Panc1 (cell line): ENCODE results near the gene PDE9A. TPM values are rescaled to one million over a fixed set of nuclear protein-coding genes. Genes with fewer than 3 reads are reported as not detected.
"Not testable (repeated sequence)": the region's sequence is repeated elsewhere in the genome, so short reads cannot be mapped to it uniquely, and the experiment has no call there.

Source experiments
- ATAC-seq: fragments of 200-7000 bp; cut with Tn5 transposase; 2 replicates; pipeline ENCODE4 v1.9.1; 2020; ENCODE audit warnings: mild to moderate bottlenecking, moderate library complexity
- BruUV-seq: library from RNA; stranded (reverse); fragments of 400-500 nt; replicated peaks from 2 replicates; lab custom pipeline; 2021; lab: Mats Ljungman, UMichigan
- CTCF ChIA-PET: fragments of 300-600 bp; sonication (Branson Sonifier 250); formaldehyde crosslinking; loops from one replicate; lab custom pipeline; 2022; ENCODE audit warnings: antibody characterized with exemption; lab: Charles Lee
- POLR2A ChIA-PET: fragments of 300-600 bp; sonication (Branson Sonifier 250); formaldehyde crosslinking; loops from one replicate; lab custom pipeline; 2022; ENCODE audit warnings: antibody characterized with exemption; lab: Charles Lee
- DNase-seq: peaks from one replicate; pipeline ENCODE4 v3.0.0-alpha.2; 2010; ENCODE audit warnings: low read depth, low spot score
- H3K27ac ChIP-seq: 2 replicates; pipeline ENCODE4 v1.5.1; 2011; ENCODE audit warnings: mild to moderate bottlenecking, low read length, inconsistent platforms
- H3K27me3 ChIP-seq: fragments of 200-500 bp; sonication (Bioruptor generic); 2 replicates; pipeline ENCODE4 v1.6.0; 2014; ENCODE audit warnings: low read length, inconsistent platforms; ENCODE audit not compliant: control insufficient read depth, insufficient read depth
- H3K36me3 ChIP-seq: fragments of 200-500 bp; sonication (Bioruptor generic); 2 replicates; pipeline ENCODE4 v1.5.1; 2014; ENCODE audit warnings: inconsistent platforms, mild to moderate bottlenecking, low read length, moderate library complexity; ENCODE audit not compliant: control insufficient read depth, insufficient read depth
- H3K4me1 ChIP-seq: 2 replicates; pipeline ENCODE4 v1.5.1; 2011; ENCODE audit warnings: inconsistent platforms, mild to moderate bottlenecking, low read length, moderate library complexity; ENCODE audit not compliant: control insufficient read depth, insufficient read depth
- H3K4me3 ChIP-seq, 2 experiments: 2 replicates each; pipeline ENCODE4 v1.5.1; 2011 to 2012; ENCODE audit warnings: low read depth in 2 of 2, low read length in 2 of 2, mild to moderate bottlenecking in 2 of 2, inconsistent platforms in 1 of 2, moderate library complexity in 1 of 2
- H3K9me3 ChIP-seq: fragments of 200-500 bp; sonication (Bioruptor generic); 2 replicates; pipeline ENCODE4 v1.5.1; 2014; ENCODE audit warnings: low read depth, mild to moderate bottlenecking, inconsistent platforms, low read length, moderate library complexity; ENCODE audit not compliant: control insufficient read depth, insufficient read depth
- CTCF ChIP-seq: fragments of 450-650 bp; IDR thresholded peaks from 2 replicates; pipeline ENCODE4 v1.5.1; 2017; ENCODE audit warnings: mild to moderate bottlenecking
- POLR2AphosphoS5 ChIP-seq: IDR thresholded peaks from 2 replicates; pipeline ENCODE4 v1.6.1; 2012; ENCODE audit warnings: mild to moderate bottlenecking, low read depth, low read length, moderate library complexity
- REST ChIP-seq, 2 experiments: IDR thresholded peaks; 2 replicates each; pipeline ENCODE4 v1.6.1; 2011 to 2012; ENCODE audit warnings: low read depth in 2 of 2, control low read depth in 1 of 2, low read length in 1 of 2, mild to moderate bottlenecking in 1 of 2, moderate library complexity in 1 of 2; ENCODE audit not compliant: insufficient read depth in 1 of 2
- SIN3A ChIP-seq: IDR thresholded peaks from 2 replicates; pipeline ENCODE4 v1.6.1; 2012; ENCODE audit warnings: low read depth, mild to moderate bottlenecking, low read length, moderate library complexity, borderline replicate concordance; ENCODE audit not compliant: insufficient read depth
- TCF7L2 ChIP-seq: IDR thresholded peaks from 2 replicates; pipeline ENCODE4 v1.6.1; 2011; ENCODE audit warnings: mild to moderate bottlenecking, low read depth, low read length, inconsistent platforms
- in situ Hi-C: cut with HindIII; loops from 2 replicates; pipeline ENCODE4 v1.10.0; 2016; ENCODE audit warnings: low sequenced_read_pairs, low pct_unique_long_range_greater_than_20kb
- intact Hi-C: fragments of 100-400 bp; cut with micrococcal nuclease; formaldehyde crosslinking; loops from one replicate; pipeline ENCODE4 v1.10.0; 2022; ENCODE audit not compliant: unreplicated experiment
- total RNA-seq: library from RNA; stranded (reverse); gene quantifications from one replicate; pipeline ENCODE4 v1.2.1, GENCODE V29; 2021; ENCODE audit not compliant: unreplicated experiment

Gene PDE9A
- total RNA-seq, 1 experiment from 2014 or later, result 0.72 TPM

- ATAC-seq (no peak), DNase-seq (no peak)
- Histone ChIP-seq H3K27me3 (no peaks in the 10 kb centered on the region), H3K36me3 (no peaks in the 10 kb centered on the region), H3K4me3 (no peak overlapping the region), H3K9me3 (no peaks in the 10 kb centered on the region), H3K27ac (no peak overlapping the region), H3K4me1 (no peaks in the 10 kb centered on the region)
- intact Hi-C loops, result no loop called here
- TF ChIP-seq CTCF (no peak), SIN3A (no peak), POLR2AphosphoS5 (no peak), TCF7L2 (no peak), REST (IDR thresholded peaks at IDR 0.05; ENCODE audit: insufficient read depth in 1 of 2, low read depth in 2 of 2, low read length in 1 of 2) (no peak)
- BruUV-seq, result no TSS peak
- ChIA-PET POLR2A (no interaction called here), CTCF (no interaction called here)
- in situ Hi-C loops, result no loop called here
Measured at GRCh38 chr21:42799516-42799915, 146.1 kb downstream of the PDE9A start.

GRCh38 chr21:42799948-42800347 lies 146.5 kb downstream of the PDE9A start:
- no peak overlapping the region for H3K4me3 ChIP-seq
- H3K9me3 ChIP-seq, result no peaks in the 10 kb centered on the region
- no TSS peak for BruUV-seq
- H3K27me3 ChIP-seq, result no peaks in the 10 kb centered on the region
- ChIA-PET POLR2A (no interaction called here), CTCF (no interaction called here)
- no peaks in the 10 kb centered on the region for H3K4me1 ChIP-seq
- no peaks in the 10 kb centered on the region for H3K36me3 ChIP-seq
- intact Hi-C loops, result no loop called here
- H3K27ac ChIP-seq, result no peak overlapping the region
- in situ Hi-C loops, result no loop called here
- DNase-seq, result no peak
- no peak for TF ChIP-seq REST (IDR thresholded peaks at IDR 0.05; ENCODE audit: insufficient read depth in 1 of 2, low read depth in 2 of 2, low read length in 1 of 2)
- ATAC-seq, result no peak

GRCh38 chr21:42801616-42802015 lies 148.2 kb downstream of the PDE9A start:
- CTCF ChIA-PET, in situ Hi-C loops, H3K27ac ChIP-seq, BruUV-seq, H3K27me3 ChIP-seq, H3K4me1 ChIP-seq, H3K9me3 ChIP-seq, intact Hi-C loops, H3K36me3 ChIP-seq, ATAC-seq, DNase-seq, H3K4me3 ChIP-seq, POLR2A ChIA-PET: not testable (repeated sequence)
